HG03025 (cell line): ENCODE data around the gene FXYD6.
"Not testable (repeated sequence)": the region's sequence is repeated elsewhere in the genome, so short reads cannot be mapped to it uniquely, and the experiment has no call there.

ENCODE experiments used
- ATAC-seq: cut with Tn5 transposase; IDR thresholded peaks from one replicate; pipeline ENCODE4 v1.9.1; 2021; ENCODE audit warnings: mild to moderate bottlenecking, moderate library complexity; ENCODE audit not compliant: unreplicated experiment, low FRiP score

Gene FXYD6

GRCh38 chr11:117871784-117872183 lies 4.7 kb downstream of the FXYD6 start:
- ATAC-seq, result no peak

- no peak for ATAC-seq
Measured at GRCh38 chr11:117871160-117871559, 5.3 kb downstream of the FXYD6 start.

GRCh38 chr11:117870103-117870952 lies 6.1 kb downstream of the FXYD6 start:
- ATAC-seq, result no peak

GRCh38 chr11:117869604-117870003 lies 6.9 kb downstream of the FXYD6 start:
- ATAC-seq, result no peak

- ATAC-seq, result no peak
Measured at GRCh38 chr11:117868815-117869561, 7.5 kb downstream of the FXYD6 start.

- no peak for ATAC-seq
Measured at GRCh38 chr11:117868088-117868487, 8.4 kb downstream of the FXYD6 start.

- ATAC-seq, result no peak
Measured at GRCh38 chr11:117866526-117866925, 9.9 kb downstream of the FXYD6 start.

GRCh38 chr11:117865546-117865945 lies 10.9 kb downstream of the FXYD6 start:
- not testable (repeated sequence) for ATAC-seq

- no peak for ATAC-seq
Measured at GRCh38 chr11:117863383-117863782, 13.1 kb downstream of the FXYD6 start.

- no peak for ATAC-seq
Measured at GRCh38 chr11:117862753-117863152, 13.7 kb downstream of the FXYD6 start.

- ATAC-seq, result no peak
Measured at GRCh38 chr11:117862019-117862725, 14.3 kb downstream of the FXYD6 start.

- no peak for ATAC-seq
Measured at GRCh38 chr11:117861151-117862018, 15.1 kb downstream of the FXYD6 start.

GRCh38 chr11:117860139-117860538 lies 16.3 kb downstream of the FXYD6 start:
- ATAC-seq, result no peak

- ATAC-seq, result no peak
Measured at GRCh38 chr11:117859488-117860112, 16.9 kb downstream of the FXYD6 start.

- no peak for ATAC-seq
Measured at GRCh38 chr11:117859061-117859460, 17.4 kb downstream of the FXYD6 start.

- no peak for ATAC-seq
Measured at GRCh38 chr11:117857734-117858414, 18.6 kb downstream of the FXYD6 start.

- ATAC-seq, result no peak
Measured at GRCh38 chr11:117855912-117856651, 20.4 kb downstream of the FXYD6 start.

- no peak for ATAC-seq
Measured at GRCh38 chr11:117855186-117855845, 21.1 kb downstream of the FXYD6 start.
